ENCODE measurements around the gene SLC15A4. TPM values are rescaled to one million over a fixed set of nuclear protein-coding genes. Genes with fewer than 3 reads are reported as not detected.

The SLC15A4 gene
- total RNA-seq, 1 experiment from 2014 or later, result 14.3 TPM

DNA sequence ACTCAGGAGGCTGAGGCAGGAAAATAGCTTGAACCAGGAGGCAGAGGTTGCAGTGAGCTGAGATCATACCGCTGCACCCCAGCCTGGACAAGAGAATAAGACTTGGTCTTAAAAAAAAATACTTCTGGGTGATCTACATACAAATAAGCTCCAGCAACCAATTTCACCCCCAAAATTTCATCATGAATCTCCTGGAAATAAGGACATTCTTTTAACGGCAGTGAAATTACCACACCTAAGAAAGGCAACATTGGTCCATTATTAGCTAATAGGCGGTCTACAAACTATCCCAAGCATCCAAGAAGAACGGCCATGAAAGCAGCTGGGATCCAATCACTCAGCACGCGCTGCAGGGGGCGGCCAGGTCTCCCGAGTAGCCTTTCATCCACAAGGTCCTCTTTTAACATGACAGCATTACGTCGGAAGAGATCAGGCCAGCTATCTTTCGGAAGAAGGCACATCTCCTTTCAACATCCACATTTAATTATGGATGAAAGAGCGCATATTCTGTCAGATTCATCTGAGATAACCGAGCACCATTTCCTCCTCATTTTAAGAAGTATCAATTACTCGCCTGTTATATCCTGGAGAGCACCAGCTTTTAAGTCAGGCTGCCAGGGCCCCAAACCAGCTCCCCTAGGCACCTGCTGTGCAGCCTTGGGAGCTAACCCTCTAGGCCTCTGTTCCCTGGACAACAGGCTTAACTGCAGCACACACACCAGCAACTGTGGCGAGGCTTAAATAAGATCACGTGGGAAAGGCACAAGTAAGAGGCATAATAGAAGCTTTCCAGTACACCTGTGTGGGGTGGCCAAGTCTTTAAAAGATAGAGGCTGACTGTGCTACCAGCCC is 4.2 kb downstream of the SLC15A4 start:
- ChIA-PET POLR2A (ENCODE audit: unreplicated experiment) (no interaction called here), CTCF (no interaction called here)
- Histone ChIP-seq H3K27ac (no peak overlapping the region), H3K4me1 (replicated peaks; ENCODE audit: insufficient read depth) (no peaks in the 10 kb centered on the region), H3K4me3 (no peak overlapping the region), H4K20me1 (ENCODE audit: insufficient read depth) (peaks cover 32% of the 10 kb centered on the region), H3K4me2 (no peak overlapping the region), H3K79me2 (ENCODE audit: low read depth) (peaks cover 75% of the 10 kb centered on the region), H2AFZ (no peak overlapping the region), H3F3A (ENCODE audit: insufficient read depth, low read depth) (no peaks in the 10 kb centered on the region), H3K27me3 (ENCODE audit: insufficient read depth, low read depth) (no peaks in the 10 kb centered on the region), H3K9me3 (ENCODE audit: insufficient read depth, low read depth) (no peaks in the 10 kb centered on the region), H3K36me3 (ENCODE audit: low read depth) (no peaks in the 10 kb centered on the region), H3K9me2 (ENCODE audit: insufficient read depth) (no peaks in the 10 kb centered on the region)
- no peak for DNase-seq
- intact Hi-C loops (cut with micrococcal nuclease; ENCODE audit: unreplicated experiment), result no loop called here
- BruUV-seq (replicated peaks), result no TSS peak
- no peak for TF ChIP-seq EZH2 (IDR thresholded peaks at IDR 0.05; ENCODE audit: low read depth)
- TF ChIP-seq, protein P1, sequence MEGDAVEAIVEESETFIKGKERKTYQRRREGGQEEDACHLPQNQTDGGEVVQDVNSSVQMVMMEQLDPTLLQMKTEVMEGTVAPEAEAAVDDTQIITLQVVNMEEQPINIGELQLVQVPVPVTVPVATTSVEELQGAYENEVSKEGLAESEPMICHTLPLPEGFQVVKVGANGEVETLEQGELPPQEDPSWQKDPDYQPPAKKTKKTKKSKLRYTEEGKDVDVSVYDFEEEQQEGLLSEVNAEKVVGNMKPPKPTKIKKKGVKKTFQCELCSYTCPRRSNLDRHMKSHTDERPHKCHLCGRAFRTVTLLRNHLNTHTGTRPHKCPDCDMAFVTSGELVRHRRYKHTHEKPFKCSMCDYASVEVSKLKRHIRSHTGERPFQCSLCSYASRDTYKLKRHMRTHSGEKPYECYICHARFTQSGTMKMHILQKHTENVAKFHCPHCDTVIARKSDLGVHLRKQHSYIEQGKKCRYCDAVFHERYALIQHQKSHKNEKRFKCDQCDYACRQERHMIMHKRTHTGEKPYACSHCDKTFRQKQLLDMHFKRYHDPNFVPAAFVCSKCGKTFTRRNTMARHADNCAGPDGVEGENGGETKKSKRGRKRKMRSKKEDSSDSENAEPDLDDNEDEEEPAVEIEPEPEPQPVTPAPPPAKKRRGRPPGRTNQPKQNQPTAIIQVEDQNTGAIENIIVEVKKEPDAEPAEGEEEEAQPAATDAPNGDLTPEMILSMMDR (conservative IDR thresholded peaks at IDR 0.05), result no peak

DNA sequence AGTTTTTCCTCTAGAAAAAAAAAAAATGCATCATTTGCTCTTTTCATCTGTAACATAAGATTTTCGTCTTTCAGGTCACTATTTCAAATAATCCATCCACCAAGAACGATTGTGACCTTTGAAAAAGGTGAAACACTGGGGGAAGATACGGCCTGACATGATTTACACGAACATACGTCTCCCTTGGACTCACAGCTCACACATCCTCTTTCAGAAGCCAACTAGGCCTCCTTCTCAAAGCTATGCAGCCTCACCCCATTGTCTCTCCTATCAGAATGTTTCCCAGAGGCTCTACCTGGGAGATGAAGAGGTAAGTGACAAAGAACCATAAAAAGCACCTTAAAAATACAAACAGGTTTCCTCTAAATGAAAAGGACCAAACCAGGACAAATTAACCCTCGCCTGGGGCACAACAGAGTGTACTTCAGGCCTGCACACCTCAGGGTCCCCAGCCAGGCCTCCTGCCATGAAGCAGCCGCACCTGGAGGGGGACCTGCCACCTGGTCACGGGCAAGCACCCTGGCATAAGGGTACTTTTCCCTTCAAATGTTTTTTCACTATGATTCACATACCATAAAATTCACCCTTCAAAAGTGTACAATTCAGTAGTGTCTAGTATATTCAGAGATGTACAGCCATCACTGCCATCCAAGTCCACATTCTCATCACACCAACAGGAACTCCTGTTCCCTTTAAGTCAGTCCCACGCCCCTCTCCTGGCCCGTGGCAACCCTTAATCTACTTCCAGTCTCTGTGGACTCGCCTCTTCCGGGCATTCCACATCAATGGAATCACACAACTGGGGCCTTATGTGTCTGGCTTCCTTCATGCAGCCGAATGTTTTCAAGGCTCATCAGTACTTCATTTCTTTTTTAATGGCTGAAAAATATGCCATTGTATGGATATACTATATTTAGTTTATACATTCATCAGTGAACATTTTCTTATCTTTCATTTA is 5.4 kb downstream of the SLC15A4 start:
- DNase-seq, result no peak
- ChIA-PET POLR2A (ENCODE audit: unreplicated experiment) (no interaction called here), CTCF (interaction anchor here (0.7 kb wide), 1 partner anchor 229 kb away, joined by 7 read pairs; no protein-coding TSS in a partner anchor)
- Histone ChIP-seq H3K4me1 (replicated peaks; ENCODE audit: insufficient read depth) (no peaks in the 10 kb centered on the region), H2AFZ (no peak overlapping the region), H3K4me3 (no peak overlapping the region), H3K27ac (no peak overlapping the region), H3K4me2 (no peak overlapping the region), H3K27me3 (ENCODE audit: insufficient read depth, low read depth) (no peaks in the 10 kb centered on the region), H3F3A (ENCODE audit: insufficient read depth, low read depth) (no peaks in the 10 kb centered on the region), H3K9me3 (ENCODE audit: insufficient read depth, low read depth) (no peaks in the 10 kb centered on the region), H3K9me2 (ENCODE audit: insufficient read depth) (no peaks in the 10 kb centered on the region), H3K36me3 (ENCODE audit: low read depth) (no peaks in the 10 kb centered on the region), H4K20me1 (ENCODE audit: insufficient read depth) (peaks cover 32% of the 10 kb centered on the region), H3K79me2 (ENCODE audit: low read depth) (peaks cover 75% of the 10 kb centered on the region)
- TF ChIP-seq, protein P1 (conservative IDR thresholded peaks at IDR 0.05), result no peak
- TF ChIP-seq EZH2 (IDR thresholded peaks at IDR 0.05; ENCODE audit: low read depth), result no peak
- intact Hi-C loops (cut with micrococcal nuclease; ENCODE audit: unreplicated experiment), result no loop called here
- BruUV-seq (replicated peaks), result no TSS peak

DNA sequence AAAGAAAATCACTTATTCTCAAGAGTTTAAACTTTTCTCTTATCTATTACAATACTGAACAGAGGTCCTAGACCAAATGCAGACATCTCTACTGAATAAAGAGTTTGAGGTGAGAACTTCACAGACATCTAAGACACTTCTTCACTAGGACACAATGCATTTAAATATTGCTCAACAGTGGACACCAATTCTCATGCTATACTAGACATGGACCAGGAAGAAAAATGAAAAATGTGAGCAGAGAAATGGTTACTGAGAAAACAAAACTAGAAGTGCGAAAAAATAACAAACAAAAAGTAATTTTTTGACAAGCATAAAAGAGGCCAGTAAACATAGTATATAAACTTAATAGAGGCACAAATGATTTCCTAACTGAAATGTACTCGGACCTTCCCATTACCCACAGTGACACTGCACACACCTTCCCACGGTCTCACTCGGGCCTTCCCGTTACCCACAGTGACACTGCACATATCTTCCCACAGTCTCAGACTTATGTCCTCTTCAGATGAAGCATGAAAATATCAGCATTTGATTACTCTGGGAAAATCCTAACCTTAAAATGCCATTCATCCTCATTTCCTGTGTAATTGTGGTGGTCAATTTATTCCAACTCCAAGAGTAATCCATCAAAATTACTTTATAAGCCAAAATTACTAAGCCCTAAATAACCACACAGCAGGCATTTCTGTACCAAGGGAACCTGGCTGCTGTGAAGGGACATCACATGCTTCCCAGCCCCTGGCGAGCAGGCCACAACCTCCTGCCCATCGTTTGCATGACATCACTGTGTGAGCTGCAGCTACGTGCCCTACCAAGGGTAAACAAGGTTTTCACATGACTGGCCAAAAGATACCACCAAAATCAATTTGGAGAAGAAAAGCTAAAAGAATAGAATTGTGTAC is 6.4 kb downstream of the SLC15A4 start:
- POLR2A ChIA-PET (ENCODE audit: unreplicated experiment), result no interaction called here
- H3K4me2 ChIP-seq, result no peak overlapping the region
- peaks cover 67% of the 10 kb centered on the region for H3K79me2 ChIP-seq (ENCODE audit: low read depth)
- intact Hi-C loops (cut with micrococcal nuclease; ENCODE audit: unreplicated experiment), result no loop called here
- no peak overlapping the region for H3K4me3 ChIP-seq
- H3K9me2 ChIP-seq (ENCODE audit: insufficient read depth), result no peaks in the 10 kb centered on the region
- CTCF ChIA-PET, result interaction anchor here (0.7 kb wide), 1 partner anchor 230 kb away, joined by 7 read pairs; no protein-coding TSS in a partner anchor
- no peaks in the 10 kb centered on the region for H3K4me1 ChIP-seq (replicated peaks; ENCODE audit: insufficient read depth)
- no peaks in the 10 kb centered on the region for H3K9me3 ChIP-seq (ENCODE audit: insufficient read depth, low read depth)
- no peak overlapping the region for H2AFZ ChIP-seq
- DNase-seq, result no peak
- BruUV-seq (replicated peaks), result no TSS peak
- H3K36me3 ChIP-seq (ENCODE audit: low read depth), result no peaks in the 10 kb centered on the region
- H3K27me3 ChIP-seq (ENCODE audit: insufficient read depth, low read depth), result no peaks in the 10 kb centered on the region
- no peaks in the 10 kb centered on the region for H3F3A ChIP-seq (ENCODE audit: insufficient read depth, low read depth)
- H3K27ac ChIP-seq, result no peak overlapping the region
- TF ChIP-seq EZH2 (IDR thresholded peaks at IDR 0.05; ENCODE audit: low read depth), result no peak
- TF ChIP-seq, protein P1 (conservative IDR thresholded peaks at IDR 0.05), result no peak
- H4K20me1 ChIP-seq (ENCODE audit: insufficient read depth), result peaks cover 32% of the 10 kb centered on the region
